ENCODE measurements around the gene SMC1B.
"Not testable (repeated sequence)": the region's sequence is repeated elsewhere in the genome, so short reads cannot be mapped to it uniquely, and the experiment has no call there.

Gene SMC1B

DNA sequence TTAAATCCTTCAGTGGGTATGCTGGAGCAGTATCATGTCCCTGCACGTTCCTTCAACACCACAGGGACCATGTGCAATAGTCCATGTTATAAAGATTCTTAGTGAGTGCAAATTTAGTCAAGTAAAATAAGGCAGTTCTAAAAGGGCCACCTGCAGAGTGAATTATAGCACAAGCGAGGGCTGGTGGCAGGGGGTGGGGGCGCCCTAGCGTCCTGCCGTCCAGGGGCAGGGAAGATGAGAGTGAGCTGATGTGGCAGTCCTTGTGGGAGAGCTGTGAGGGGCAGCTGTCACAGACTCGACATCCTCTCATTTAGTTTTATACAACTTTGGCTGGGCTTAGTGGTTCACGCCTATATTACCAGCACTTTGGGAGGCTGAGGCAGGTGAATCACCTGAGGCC, 74.6 kb downstream of the SMC1B start:
- no peak for DNase-seq

DNA sequence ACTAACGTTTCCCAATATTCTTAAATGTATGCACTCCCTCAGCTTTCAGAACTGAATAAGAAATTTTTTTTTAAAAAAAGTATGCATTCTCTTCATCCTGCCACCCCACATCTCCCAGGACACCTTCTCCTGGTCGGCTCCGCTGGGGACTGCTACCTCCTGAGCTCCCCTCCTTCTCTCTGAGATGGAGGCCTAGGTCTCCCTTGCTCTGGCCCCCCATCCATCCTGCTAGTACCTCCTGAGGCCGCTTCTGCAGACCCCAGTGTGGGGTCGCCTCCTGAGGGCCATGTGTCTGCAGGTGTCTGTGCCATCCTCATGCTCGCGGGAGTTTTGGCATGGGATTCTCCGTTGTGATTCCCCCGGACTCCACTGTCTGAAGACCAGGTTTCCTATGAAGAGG, 75.9 kb downstream of the SMC1B start:
- no peak for DNase-seq

DNA sequence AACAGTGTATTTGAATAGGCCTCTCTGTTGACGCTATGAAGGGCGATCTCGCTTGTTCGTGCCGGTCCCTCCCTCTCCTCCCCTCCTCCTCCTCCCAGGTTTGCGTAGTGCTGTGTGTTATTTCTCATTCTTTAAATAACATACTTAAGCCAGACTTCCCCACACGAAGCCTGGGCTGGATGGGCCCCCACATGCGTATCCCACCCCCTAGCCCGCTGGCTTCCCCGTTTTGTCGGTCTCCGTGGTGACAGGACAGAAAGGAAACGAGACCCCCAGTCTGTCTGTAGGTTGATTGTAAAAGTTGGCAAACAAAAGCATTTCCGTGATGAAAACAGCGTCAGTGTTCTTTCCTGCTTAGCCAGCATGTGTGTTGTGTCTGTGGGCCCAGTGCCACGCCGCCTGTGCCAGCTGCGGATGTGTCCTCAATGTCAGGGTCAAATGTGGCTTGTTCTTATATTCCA, 76.4 kb downstream of the SMC1B start:
- no peak for DNase-seq

DNA sequence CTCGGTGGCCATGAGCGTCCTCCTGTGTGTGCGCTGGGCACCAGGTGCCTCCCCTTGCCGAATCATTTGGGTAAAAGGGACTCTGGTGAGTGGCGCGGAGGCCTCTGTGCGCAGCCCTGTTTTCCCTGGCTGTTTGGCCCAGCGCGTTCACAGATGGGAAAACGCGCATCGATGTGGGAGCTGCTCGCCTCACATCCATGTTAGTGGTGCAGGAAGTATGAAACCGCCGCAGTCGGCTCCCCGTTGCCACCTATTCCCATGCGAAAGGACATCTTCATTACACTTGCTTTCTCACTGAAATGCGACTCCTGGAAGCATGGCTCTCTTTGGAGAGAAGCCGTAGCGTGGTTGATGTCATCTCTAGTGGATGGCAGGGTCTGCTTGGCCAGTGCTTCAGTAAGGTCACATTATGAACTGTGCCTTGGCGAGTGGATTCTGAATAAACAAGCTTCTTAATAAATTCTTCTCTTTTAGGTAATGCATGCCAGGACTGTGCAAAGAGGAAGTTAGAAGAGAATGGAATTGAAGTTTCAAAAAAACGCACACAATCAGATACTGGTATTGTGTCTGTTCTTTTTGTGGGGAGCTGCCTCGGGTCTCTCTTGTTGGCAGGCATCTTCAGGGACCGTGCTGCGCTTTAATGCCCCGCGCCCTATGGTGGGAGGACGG, 77.4 kb downstream of the SMC1B start:
- DNase-seq: no peak

DNA sequence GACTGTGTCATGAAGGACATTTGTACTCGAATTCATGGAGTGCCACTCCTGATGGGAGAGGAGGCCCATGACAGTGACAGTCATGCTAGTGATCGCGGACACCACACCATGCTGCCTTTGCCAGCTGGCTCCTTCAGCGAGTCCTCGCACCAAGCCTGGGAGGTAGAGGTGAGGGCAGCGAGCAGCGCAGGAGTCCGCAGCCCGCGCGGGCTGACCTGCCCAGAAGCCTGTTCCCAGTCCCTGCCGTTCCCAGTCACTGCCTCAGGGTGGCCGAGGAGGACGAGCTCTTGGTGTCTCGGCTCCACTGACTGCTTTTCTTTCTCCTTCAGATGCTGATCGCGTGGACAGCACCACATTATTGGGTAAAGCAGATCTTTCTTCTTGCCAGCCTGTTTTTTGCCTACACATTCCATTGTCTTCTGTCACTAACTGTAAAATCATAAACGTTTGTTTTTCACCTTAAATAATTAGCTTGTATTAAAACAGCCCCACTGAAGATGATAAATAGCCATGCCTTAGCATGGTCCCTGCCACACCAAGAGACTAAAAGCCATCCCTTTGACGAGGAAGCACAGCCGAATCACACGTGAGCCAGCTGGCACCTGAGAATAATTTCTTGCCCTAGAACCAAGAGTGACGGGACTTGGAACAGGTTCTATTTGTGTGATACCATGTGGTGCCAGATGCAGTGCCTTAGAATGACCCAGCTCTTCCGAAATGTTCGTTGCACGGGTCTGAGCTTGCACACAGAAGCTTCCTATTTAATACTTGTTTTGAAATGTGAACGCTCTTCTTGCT, 78.2 kb downstream of the SMC1B start:
- DNase-seq: no peak

DNA sequence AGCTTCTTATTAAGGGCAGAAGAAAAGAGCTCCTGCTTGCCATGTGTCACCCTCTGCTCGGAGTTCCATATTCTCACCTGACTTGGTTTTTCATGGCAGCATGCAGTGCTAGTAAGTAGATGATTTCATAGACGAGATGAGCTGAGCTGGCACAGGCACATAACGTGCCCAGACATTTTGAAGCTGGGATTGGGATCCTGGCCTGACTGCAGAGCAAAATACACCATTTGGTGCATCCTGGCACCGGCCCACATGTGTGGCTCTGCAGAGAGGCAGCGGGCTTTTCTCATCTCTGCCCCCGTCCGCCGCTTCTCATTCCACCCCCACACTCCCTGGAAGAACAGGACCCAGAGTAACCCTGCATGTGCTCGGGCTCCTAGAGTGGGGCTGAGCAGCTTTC, 78.9 kb downstream of the SMC1B start:
- no peak for DNase-seq

DNA sequence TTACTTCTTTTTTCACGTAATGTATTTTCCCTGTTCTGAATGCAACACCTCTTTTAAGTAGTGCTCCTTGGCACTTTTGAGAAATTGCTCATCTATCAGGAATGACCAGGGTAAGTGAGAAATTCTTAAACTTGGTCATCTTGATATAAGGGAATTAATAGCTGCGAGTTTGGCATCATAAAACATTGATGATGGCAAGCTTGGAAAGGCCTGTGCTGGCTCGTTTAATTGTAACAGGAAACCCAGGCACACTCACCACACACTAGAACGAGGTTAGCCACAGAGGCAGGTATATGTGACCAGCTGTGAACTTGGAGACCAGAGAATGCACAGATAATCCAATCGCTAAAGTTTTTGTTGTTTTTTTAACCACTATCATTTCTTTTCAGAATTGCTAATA, 79.3 kb downstream of the SMC1B start:
- no peak for DNase-seq

DNA sequence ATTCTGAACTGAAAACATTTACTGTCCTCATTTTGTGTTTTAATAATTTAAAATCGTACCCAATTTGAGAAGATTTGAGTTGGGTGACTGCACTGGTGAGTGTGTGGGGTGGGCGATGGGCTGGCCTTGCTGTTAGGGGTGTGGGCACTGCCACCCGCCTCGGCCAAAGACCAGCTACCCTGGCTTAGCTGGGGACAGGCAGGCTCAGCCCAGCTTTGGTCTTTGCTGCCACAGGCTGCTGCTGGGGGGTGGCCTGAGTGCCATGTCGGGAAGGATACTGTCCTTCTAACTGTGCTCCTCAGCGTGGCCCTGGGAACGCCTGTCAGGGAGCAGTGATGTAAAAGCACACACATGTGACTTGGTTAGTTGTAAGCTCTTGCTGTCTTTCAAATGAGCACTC, 81.4 kb downstream of the SMC1B start:
- no peak for DNase-seq

DNA sequence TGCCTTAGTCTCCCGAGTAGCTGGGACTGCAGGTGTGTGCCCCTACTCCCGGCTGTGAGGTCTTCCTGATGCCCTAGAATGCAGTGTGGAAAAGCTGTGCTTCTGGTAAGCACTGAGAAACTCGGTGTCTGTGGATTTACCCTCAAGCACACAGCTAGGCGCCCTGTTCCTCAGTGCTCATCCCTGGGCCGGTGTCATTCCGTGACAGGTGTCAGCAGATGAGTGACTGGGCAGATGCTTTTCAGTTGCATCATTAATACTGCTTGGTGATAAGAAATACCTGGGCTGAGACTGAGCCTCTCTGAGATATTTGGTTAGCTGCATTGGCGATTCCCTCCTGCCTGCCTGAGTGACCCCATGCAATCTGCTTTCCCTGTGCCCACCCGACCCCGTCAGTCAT, 81.9 kb downstream of the SMC1B start:
- DNase-seq: no peak

DNA sequence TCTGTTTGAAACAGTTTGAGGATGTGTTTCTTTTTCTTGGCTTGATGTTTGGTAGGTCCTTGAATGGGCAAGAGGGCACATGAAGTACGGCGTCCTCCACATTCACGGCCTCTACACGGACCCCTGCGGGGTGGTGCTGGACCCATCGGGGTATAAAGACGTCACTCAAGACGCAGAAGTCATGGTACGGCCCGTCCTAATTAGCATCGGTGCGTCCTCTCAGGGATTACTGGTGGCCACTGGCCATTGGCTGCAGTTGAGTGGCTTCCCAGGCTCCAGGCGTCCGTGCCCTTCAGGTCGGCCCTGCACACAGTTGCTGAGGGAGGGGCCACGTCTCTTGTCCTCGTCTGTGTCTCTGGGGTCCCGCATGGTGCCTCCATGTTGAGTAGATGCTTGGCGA, 82.9 kb downstream of the SMC1B start:
- no peak for DNase-seq

DNA sequence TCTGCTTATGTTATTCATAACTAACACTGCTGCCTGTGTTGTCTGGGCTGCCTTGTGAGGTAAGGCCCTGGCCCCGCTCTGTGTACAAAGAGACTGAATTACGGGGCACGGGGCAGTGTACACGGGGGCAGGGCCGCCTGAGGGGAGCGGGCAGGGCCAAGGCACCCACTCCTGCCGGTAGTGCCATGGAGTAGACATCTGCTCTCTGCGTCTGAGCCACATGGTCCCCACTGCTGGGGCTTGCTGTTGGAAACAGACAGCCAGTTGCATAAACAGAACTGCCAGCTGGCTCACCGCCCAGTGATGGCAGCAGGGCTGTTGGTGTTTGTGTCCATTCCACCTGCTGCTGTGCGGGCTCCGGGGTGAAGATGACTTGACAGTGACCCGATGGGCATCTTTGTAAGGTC, 83.9 kb downstream of the SMC1B start:
- DNase-seq: no peak

DNA sequence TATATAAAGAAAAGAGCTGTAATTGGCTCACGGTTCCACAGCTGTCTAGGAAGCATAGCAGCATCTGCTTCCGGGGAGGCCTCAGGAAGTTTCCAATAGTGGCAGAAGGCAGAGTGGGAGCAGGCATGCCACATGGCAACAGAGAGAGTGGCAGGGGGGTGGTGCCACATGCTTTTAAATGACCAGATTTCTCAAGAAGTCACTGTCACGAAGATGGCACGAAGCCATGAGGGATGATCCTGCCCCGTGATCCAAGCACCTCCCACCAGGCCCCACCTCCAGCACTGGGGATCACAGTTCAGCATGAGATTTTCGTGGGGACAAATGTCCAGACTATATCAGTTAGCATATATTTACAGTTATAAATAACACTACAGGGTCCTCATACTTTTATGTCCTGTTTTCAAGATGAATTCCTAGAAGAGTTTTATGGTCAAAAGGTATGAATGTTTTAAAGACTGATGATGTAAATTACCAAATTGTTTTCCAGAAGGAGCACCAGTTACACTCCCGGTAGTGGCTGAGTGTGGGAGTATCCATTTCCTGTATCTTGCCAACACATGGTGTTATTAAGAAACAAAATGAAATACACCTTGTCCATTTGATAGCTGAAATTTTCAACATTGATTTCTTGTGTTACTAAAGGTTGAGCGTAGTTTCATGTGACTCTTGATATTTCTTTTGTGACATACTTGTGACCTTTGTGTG, 84.4 kb downstream of the SMC1B start:
- DNase-seq: no peak

DNA sequence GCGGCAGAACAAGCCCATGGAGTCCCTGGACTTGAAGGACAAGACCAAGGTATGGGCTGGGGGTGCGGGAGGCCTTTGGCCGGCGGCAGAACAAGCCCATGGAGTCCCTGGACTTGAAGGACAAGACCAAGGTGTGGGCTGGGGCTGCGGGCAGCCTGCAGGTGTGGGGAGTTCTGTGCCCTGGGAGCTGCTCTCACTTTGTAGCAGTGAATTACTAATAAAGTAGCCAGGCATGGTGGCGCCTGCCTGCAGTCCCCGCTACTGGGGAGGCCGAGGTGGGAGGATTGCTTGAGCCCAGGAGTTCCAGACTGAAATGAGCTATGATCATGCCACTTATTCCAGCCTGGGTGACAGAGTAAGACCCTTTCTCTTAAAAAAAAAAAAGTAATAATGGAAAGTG, 85.1 kb downstream of the SMC1B start:
- not testable (repeated sequence) for DNase-seq

DNA sequence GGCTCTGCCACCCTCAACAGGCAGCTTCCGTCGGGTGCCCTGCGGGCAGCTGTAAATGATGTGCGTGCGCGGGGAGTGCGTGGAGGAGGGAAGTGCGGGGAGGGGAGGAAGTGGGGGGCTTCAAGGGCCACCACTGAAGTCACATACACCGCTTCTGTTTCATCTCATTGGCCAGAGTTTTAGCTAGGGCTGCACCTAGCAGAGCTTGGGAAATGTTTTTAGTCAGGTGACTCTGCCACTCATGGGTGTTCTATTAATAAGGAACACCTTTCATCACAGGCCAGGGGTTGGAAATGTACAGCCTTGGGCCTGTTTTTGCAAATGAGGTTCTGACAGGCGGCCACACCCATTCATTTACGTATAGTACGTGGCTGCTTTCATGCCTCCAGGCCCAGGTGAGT, 89.1 kb downstream of the SMC1B start:
- no peak for DNase-seq

DNA sequence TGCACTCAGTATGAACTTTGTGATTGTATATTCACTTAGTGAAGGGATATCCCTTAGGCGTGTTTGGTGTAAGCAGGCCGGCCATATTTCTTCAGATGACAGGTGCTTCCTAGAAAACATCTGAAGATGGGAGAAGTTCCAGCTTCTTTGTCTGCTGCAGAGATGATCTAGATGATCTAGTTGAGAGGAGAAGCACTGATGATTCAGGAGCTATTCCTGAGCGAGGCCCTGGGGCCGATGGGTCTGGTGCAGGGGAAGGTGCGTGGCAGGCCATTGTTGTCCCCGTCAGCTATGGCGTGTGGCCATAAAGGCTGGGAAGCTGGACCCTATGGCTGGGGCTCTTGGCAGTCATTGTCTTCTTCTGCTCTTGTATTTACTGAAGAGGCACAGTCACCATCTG, 89.7 kb downstream of the SMC1B start:
- no peak for DNase-seq

DNA sequence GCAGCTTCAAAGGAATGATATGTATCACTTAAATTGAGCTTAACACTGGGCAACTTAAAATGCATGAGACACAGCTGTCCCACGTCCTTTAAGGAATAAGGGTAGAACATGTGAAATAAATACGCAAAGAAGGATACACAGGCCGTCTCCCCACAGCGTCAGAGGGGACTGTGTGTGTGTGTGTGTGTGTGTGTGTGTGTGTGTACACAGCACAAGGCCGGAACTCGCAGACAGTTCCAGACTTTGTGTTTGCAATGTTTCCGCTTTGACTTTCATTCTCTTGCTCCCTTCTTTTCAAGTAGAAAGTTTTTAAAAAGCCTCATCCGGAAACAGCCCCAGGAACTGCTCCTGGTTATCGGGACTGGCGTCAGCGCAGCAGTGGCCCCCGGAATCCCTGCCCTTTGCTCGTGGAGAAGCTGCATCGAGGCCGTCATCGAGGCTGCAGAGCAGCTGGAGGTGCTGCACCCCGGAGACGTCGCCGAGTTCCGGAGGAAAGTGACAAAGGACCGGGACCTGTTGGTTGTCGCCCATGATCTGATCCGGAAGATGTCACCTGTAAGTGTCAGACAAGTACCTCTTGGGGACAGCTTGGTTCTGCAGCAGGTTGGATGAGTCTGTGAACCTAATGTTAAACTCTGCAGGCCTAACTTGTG, 90.4 kb downstream of the SMC1B start:
- no peak for DNase-seq

DNA sequence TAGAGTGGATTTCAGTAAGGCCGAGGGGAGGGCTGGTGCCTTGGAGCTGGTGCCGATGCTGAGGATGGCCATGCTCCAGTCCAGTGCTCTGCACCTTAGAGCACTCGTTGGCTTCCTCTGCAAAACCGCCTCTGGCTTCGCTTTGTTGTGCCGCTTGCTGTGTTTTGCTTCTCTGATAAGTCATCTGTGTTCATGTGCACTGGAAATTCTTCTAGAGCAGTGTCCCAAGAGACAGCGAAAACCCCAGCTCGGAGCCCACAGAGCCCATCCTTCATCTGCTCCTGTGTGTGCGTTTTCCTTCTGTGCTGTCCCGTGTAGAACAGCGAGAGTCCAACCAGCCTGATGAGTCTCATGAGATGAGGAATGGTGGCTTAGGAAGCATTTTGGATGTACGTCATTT, 91.6 kb downstream of the SMC1B start:
- DNase-seq: no peak

DNA sequence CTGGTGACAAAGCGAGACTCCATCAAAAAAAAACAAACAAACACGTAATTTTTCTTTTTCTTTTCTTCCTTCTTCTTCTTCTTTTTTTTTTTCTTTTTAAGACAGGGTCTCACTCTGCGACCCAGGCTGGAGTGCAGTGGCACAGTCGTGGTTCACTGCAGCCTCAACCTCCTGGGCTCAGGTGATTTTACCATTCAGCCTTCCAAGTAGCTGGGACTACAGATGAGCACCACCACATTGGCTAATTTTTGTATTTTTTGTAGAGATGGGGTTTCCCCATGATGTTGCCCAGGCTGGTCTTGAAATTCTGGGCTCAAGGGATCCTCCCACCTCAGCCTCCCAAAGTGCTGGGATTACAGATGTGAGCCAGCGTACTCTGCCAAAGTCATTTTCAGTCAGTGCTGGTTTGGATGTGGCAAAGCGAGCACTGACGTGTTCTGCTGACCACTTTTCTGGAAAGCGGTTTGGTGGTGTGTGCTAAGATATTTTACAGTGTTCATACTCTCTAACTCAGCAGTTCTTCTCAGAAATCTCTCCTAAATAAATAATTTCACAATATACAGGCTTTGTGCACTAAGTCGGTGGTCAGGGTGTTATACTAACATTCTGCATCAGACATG, 92.9 kb downstream of the SMC1B start:
- no peak for DNase-seq

DNA sequence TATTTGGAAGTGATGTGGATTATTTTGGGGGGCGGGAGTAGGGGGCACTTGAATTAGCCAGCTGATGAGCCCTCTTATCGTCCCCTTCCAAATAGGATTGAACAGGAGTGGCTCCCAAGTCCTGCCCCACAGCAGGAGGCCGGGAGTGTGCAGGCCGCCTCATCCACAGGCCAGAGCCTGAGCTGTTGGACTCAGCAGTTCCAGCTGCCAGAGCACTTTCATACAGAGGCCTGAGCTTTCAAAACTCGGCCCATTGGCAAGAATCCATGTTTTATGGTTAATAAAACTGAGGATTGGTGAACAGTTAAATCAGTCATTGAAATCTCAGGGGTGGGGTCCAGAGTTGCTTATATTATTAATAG, 94.1 kb downstream of the SMC1B start:
- DNase-seq: no peak

DNA sequence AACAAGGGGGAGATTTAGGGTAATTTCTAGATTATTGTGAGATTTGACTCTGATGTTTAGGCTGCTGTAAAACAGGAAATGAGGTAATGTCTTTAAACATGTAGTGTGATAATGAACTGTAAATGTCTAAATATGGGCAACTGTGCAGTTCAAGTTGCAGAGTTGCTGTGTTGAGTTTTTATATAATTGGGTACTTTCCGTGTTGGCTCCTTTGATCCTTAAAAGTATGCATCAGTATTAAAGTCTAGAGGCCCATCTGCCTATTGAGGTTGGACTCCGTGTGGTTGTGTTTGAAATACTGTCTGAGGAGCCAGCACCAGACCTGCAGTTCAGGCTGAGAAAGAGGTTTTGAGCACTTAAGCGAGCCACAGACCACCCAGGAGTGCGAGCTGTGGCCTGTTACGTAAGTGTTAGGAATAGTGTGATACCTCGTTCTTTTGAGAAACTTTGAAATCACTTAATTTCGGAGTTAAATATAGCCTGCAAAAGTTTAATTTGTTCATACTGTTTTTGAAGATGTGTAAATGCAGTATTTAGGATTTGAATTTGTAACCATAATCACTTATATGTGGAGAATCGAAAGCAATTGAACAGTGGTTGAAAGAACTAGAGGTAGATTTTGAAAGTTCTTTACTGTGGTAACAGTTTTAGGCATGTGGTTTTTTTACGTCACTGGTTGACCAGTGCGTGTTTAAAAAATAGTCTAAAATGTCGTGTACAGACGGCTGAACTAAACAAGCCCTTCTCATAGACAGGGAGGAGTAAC, 94.7 kb downstream of the SMC1B start:
- DNase-seq: no peak

DNA sequence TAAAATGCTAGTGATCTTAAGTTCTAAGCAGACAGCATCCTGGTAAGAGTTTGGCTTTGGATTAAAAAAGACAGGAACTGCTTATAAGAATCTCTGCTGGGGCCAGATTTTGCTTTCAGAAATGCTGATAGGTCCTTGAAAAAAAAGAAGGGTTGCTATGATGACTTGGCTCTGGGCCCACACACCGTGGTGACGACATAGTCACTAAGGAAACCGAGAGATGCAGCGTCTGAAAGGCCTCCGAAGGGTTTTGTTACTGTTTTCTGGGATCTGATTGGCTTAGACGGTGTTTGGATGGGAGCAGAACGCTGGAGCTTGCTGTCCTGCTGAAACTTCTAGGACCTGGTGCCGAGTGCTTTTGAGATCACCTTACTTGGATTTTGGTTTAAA, 95.2 kb downstream of the SMC1B start:
- no peak for DNase-seq

DNA sequence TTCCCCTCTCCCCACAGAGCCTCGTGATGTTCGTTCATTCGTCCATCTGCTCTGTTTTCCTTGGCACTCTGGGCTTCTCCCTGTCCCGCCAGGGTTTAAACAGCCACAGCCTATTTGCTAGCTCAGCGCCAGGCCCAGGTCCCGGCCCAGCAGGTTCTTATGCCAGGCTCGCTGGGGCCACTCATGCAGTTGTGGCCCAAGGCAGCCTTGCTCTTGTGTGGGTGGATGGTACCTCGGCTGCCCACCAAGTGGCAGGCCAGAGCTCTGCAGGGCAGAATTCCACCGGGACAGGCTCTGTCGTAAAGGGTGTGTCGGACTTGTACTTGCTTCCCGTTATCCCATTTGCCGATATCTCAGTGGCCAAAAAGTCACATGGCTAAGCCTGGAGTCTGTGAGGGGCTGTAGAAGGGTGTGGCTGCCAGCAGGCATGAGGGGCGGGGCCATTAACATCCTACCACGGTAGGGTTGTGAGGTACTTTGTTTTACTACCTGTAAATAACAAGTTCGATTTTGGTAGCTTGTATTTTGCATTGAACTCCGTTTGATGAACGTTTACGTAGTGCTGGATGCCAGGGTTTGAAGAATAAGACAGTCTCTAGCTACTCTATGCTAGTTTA, 95.7 kb downstream of the SMC1B start:
- no peak for DNase-seq
